ENCODE results near the gene ERBIN.

ERBIN gene

DNA sequence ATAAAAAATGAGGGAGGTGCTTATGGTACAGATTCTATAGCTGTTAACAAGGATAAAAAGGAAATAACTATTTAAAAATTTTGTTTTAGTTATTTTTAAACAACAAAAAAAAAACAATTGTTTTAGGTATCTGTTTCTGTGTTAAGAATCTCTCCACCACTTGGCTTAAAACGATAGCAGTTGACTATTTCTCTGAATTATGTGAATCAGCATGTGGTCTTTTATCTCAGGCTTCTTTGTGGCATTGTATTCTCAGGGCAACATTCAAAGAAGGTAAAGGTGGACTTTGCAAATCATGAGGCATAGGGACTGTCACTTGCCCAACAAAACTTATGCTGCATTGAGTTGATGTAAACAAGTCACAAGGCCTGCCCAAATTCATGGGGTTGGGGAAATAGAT, 55.2 kb downstream of the ERBIN start:
- TF ChIP-seq EZH2phosphoT487 (conservative IDR thresholded peaks at IDR 0.05; ENCODE audit: low read length), result no peak
- TF ChIP-seq, protein P1, sequence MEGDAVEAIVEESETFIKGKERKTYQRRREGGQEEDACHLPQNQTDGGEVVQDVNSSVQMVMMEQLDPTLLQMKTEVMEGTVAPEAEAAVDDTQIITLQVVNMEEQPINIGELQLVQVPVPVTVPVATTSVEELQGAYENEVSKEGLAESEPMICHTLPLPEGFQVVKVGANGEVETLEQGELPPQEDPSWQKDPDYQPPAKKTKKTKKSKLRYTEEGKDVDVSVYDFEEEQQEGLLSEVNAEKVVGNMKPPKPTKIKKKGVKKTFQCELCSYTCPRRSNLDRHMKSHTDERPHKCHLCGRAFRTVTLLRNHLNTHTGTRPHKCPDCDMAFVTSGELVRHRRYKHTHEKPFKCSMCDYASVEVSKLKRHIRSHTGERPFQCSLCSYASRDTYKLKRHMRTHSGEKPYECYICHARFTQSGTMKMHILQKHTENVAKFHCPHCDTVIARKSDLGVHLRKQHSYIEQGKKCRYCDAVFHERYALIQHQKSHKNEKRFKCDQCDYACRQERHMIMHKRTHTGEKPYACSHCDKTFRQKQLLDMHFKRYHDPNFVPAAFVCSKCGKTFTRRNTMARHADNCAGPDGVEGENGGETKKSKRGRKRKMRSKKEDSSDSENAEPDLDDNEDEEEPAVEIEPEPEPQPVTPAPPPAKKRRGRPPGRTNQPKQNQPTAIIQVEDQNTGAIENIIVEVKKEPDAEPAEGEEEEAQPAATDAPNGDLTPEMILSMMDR (IDR thresholded peaks at IDR 0.05; ENCODE audit: insufficient read depth, low read length, poor library complexity, severe bottlenecking), result no peak
- Histone ChIP-seq H4K20me1 (ENCODE audit: low read depth, low read length) (peaks cover 9% of the 10 kb centered on the region), H3K27ac (ENCODE audit: low read depth, low read length) (no peak overlapping the region), H3K9ac (ENCODE audit: low read length) (no peak overlapping the region), H3K27me3 (ENCODE audit: low read length) (no peaks in the 10 kb centered on the region), H3K9me2 (replicated peaks; ENCODE audit: insufficient read depth, low read length) (no peaks in the 10 kb centered on the region), H2AFZ (ENCODE audit: low read depth, low read length, severe bottlenecking) (no peak overlapping the region), H3K36me3 (ENCODE audit: low read length) (no peaks in the 10 kb centered on the region), H3K4me2 (ENCODE audit: low read depth, low read length, poor library complexity, severe bottlenecking) (no peak overlapping the region), H3K4me3 (ENCODE audit: insufficient read depth, low read length, poor library complexity, severe bottlenecking) (no peak overlapping the region), H3K79me2 (ENCODE audit: insufficient read depth, low read length) (peaks cover 85% of the 10 kb centered on the region), H3F3A (ENCODE audit: insufficient read depth) (peaks cover 5% of the 10 kb centered on the region; the same call in 1 of the 2 replicates), H3K9me3 (ENCODE audit: insufficient read depth, low read length) (no peaks in the 10 kb centered on the region)

DNA sequence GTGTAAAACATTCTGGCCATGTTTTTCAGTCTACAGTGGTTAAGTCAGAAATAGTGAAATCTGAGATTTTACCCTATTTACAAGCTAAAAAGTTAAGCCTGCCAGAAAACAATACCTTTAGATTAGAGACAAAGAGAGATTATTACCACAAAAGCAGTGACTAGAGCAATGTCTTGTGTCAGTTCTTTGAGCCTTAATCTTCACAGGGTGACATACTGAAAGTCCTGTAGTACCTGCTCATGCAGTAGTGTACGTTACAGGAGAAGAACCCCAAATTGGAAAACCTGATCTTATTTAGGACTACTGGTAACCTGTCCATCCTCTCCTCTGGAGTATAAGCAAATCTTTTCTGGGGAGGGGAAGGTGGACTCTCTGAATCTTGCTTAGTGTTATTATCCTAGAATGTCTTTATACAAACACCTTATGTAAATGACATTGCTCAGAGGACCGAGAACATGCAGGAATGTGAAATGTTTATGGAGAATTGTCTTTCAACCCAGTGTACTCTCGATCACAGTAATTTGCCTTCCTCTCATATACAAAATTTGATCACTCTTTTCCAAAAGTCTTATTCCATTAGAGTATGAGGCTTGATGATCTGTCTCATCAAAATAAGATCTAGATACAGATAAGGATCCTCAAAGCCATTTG, 55.7 kb downstream of the ERBIN start:
- TF ChIP-seq EZH2phosphoT487 (conservative IDR thresholded peaks at IDR 0.05; ENCODE audit: low read length), result no peak
- TF ChIP-seq, protein P1 (IDR thresholded peaks at IDR 0.05; ENCODE audit: insufficient read depth, low read length, poor library complexity, severe bottlenecking), result no peak
- Histone ChIP-seq H3K9me3 (ENCODE audit: insufficient read depth, low read length) (no peaks in the 10 kb centered on the region), H3K4me3 (ENCODE audit: insufficient read depth, low read length, poor library complexity, severe bottlenecking) (no peak overlapping the region), H4K20me1 (ENCODE audit: low read depth, low read length) (peaks cover 9% of the 10 kb centered on the region), H3F3A (ENCODE audit: insufficient read depth) (peaks cover 5% of the 10 kb centered on the region; the same call in 1 of the 2 replicates), H3K27ac (ENCODE audit: low read depth, low read length) (no peak overlapping the region), H3K9me2 (replicated peaks; ENCODE audit: insufficient read depth, low read length) (no peaks in the 10 kb centered on the region), H3K9ac (ENCODE audit: low read length) (no peak overlapping the region), H3K4me2 (ENCODE audit: low read depth, low read length, poor library complexity, severe bottlenecking) (no peak overlapping the region), H2AFZ (ENCODE audit: low read depth, low read length, severe bottlenecking) (no peak overlapping the region), H3K36me3 (ENCODE audit: low read length) (no peaks in the 10 kb centered on the region), H3K79me2 (ENCODE audit: insufficient read depth, low read length) (peaks cover 91% of the 10 kb centered on the region), H3K27me3 (ENCODE audit: low read length) (no peaks in the 10 kb centered on the region)

DNA sequence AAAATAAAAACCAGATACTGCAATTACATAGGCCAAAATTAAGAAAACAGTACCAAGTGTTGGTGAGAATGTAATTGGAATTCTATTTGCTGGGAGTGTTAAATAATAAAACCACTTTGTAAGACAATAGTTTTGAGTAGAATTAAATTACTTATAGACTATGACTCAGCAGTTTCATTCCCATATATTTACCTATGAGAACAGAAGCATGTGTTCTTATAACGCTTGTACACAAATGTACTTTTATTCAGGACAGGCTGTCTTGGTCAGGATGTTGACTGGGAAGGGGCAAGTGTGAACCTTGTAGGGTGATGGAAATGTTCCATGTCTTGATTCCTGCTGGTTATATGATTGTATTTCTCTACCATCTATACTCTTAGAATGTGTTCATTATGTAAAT, 56.3 kb downstream of the ERBIN start:
- no peaks in the 10 kb centered on the region for H3K9me3 ChIP-seq (ENCODE audit: insufficient read depth, low read length)
- no peak for TF ChIP-seq EZH2phosphoT487 (conservative IDR thresholded peaks at IDR 0.05; ENCODE audit: low read length)
- no peak overlapping the region for H3K4me2 ChIP-seq (ENCODE audit: low read depth, low read length, poor library complexity, severe bottlenecking)
- peaks cover 5% of the 10 kb centered on the region; the same call in 1 of the 2 replicates for H3F3A ChIP-seq (ENCODE audit: insufficient read depth)
- H2AFZ ChIP-seq (ENCODE audit: low read depth, low read length, severe bottlenecking), result no peak overlapping the region
- H3K79me2 ChIP-seq (ENCODE audit: insufficient read depth, low read length), result peaks cover 94% of the 10 kb centered on the region
- H4K20me1 ChIP-seq (ENCODE audit: low read depth, low read length), result peaks cover 9% of the 10 kb centered on the region
- no peaks in the 10 kb centered on the region for H3K27me3 ChIP-seq (ENCODE audit: low read length)
- H3K9me2 ChIP-seq (replicated peaks; ENCODE audit: insufficient read depth, low read length), result no peaks in the 10 kb centered on the region
- no peaks in the 10 kb centered on the region for H3K36me3 ChIP-seq (ENCODE audit: low read length)
- H3K4me3 ChIP-seq (ENCODE audit: insufficient read depth, low read length, poor library complexity, severe bottlenecking), result no peak overlapping the region
- H3K27ac ChIP-seq (ENCODE audit: low read depth, low read length), result no peak overlapping the region; the same call in 1 of the 2 replicates
- H3K9ac ChIP-seq (ENCODE audit: low read length), result no peak overlapping the region

DNA sequence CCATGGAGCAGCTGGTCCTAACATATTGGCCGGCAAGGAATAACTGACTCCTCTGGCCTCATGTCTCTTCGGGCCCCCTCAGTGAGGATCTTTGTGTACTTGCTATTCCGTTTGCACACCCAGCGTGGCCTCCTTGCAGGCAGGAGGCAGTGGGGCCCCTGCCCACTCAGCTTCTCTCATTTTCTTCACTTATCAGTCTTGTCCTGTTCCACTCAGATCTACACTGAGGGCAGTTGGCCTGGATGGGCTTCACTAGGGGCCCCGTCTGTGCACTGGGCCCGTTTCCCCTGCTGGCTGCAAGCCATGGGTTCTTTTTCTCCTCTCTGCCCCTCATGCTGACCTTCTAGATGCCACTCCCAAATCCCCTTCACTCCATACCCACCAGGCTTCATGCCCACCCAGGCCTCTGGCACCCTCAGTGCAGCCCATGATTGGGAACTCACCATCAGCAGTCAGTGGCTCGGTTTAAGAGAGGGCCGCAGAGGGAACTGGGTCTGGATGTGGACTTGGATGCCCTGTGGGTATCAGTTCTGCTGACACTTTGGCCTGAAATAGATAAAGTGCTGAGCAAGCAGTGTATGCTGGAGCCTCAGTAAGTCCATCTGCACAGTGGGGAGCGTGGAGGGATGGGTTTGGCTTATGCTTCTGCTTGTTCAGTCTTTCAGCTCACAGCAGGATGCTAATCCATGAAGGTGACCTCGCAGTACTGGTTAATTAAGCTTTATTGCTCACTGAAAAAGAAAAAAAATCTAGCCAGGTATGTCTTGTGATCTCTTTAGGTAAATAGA, 57.9 kb downstream of the ERBIN start:
- Histone ChIP-seq H3K27me3 (ENCODE audit: low read length) (no peaks in the 10 kb centered on the region), H3K9me2 (replicated peaks; ENCODE audit: insufficient read depth, low read length) (no peaks in the 10 kb centered on the region), H3K4me3 (ENCODE audit: insufficient read depth, low read length, poor library complexity, severe bottlenecking) (no peak overlapping the region), H3K4me2 (ENCODE audit: low read depth, low read length, poor library complexity, severe bottlenecking) (no peak overlapping the region), H2AFZ (ENCODE audit: low read depth, low read length, severe bottlenecking) (no peak overlapping the region), H3K27ac (ENCODE audit: low read depth, low read length) (no peak overlapping the region), H3K9me3 (ENCODE audit: insufficient read depth, low read length) (no peaks in the 10 kb centered on the region), H4K20me1 (ENCODE audit: low read depth, low read length) (peaks cover 10% of the 10 kb centered on the region), H3K79me2 (ENCODE audit: insufficient read depth, low read length) (peaks cover 93% of the 10 kb centered on the region), H3K9ac (ENCODE audit: low read length) (no peak overlapping the region), H3F3A (ENCODE audit: insufficient read depth) (peaks cover 7% of the 10 kb centered on the region; the same call in 1 of the 2 replicates), H3K36me3 (ENCODE audit: low read length) (no peaks in the 10 kb centered on the region)
- TF ChIP-seq, protein P1 (IDR thresholded peaks at IDR 0.05; ENCODE audit: insufficient read depth, low read length, poor library complexity, severe bottlenecking), result no peak
- TF ChIP-seq EZH2phosphoT487 (conservative IDR thresholded peaks at IDR 0.05; ENCODE audit: low read length), result no peak
